GM18517 (cell line): ENCODE measurements around the gene FAT4.
A peak's percentile ranks its signal among the peaks of the same experiment; 100 is the strongest.

ENCODE experiments used
- ATAC-seq: cut with Tn5 transposase; IDR thresholded peaks from one replicate; pipeline ENCODE4 v1.9.1; 2021; ENCODE audit warnings: mild to moderate bottlenecking, moderate library complexity; ENCODE audit not compliant: unreplicated experiment

The FAT4 gene, protein sequence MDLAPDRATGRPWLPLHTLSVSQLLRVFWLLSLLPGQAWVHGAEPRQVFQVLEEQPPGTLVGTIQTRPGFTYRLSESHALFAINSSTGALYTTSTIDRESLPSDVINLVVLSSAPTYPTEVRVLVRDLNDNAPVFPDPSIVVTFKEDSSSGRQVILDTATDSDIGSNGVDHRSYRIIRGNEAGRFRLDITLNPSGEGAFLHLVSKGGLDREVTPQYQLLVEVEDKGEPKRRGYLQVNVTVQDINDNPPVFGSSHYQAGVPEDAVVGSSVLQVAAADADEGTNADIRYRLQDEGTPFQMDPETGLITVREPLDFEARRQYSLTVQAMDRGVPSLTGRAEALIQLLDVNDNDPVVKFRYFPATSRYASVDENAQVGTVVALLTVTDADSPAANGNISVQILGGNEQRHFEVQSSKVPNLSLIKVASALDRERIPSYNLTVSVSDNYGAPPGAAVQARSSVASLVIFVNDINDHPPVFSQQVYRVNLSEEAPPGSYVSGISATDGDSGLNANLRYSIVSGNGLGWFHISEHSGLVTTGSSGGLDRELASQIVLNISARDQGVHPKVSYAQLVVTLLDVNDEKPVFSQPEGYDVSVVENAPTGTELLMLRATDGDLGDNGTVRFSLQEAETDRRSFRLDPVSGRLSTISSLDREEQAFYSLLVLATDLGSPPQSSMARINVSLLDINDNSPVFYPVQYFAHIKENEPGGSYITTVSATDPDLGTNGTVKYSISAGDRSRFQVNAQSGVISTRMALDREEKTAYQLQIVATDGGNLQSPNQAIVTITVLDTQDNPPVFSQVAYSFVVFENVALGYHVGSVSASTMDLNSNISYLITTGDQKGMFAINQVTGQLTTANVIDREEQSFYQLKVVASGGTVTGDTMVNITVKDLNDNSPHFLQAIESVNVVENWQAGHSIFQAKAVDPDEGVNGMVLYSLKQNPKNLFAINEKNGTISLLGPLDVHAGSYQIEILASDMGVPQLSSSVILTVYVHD (N-terminal part only)

DNA sequence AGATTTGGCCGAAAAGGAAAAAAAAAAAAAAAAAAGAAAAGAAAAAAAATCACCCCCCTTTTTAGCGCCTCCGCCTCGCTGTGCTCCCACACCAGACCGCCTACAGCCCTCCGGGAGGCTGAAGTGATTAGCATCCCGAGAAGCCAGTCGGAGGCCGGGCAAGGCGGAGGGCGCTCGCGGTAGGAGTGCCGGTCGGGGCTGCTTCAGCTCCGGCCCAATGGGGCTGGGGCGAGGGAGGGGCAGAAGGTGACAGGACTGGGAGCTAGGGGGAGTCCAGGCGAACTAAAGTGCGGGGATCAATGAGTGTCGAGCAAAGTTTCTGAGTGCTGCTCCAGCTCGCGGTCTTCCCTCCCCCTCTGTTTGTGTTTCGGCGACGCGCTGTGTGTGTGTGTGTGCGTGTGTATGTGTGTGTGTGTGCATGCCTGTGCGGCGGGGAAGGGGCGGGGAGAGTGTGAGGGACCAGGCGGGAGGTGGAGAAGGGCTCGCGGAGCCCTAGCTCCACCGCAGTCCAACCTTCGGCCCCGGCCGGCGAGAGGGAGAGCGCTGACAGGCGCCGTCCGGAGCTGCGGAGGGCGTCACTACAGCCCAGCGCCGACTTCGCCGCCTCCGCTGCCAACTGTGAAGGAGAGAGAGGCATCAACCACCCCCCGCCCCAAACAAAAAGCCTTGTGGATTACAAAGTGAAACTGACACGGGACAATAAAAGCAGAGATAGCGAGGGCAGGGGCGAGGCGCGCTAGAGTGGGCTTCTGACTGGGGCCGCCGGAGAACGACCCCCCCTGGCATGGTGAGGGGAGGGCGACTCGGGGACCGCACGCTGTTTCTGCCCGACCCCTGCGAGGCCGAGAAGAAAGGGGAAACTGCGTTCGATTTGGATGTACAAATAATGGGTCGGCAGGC, at the start of gene FAT4:
FAT4 (plus strand) TSS at position 280 of the 900 bp plus-strand sequence. CDS start 1,457 bp downstream, outside the sequence.
- ATAC-seq, result peak; percentile 73

DNA sequence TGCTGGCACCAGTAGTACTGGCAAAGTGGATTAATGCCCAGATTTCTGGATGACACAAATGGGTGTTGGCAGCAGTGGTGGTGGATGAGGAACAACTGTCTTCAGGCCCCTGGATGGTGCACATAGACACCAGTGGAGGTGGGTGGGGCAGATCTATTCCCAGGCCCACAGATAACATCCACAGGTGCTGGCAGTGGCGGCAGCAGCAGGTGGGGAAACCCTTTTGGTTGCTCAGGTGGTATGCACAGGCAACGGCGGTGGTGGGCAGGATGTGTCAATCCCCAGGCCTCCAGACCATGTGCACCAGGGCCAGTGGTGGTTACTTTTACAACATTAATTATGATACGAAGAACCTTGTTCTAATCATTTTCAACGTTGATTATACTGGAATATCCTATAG, 48.9 kb upstream of the FAT4 start:
- ATAC-seq, result no peak

DNA sequence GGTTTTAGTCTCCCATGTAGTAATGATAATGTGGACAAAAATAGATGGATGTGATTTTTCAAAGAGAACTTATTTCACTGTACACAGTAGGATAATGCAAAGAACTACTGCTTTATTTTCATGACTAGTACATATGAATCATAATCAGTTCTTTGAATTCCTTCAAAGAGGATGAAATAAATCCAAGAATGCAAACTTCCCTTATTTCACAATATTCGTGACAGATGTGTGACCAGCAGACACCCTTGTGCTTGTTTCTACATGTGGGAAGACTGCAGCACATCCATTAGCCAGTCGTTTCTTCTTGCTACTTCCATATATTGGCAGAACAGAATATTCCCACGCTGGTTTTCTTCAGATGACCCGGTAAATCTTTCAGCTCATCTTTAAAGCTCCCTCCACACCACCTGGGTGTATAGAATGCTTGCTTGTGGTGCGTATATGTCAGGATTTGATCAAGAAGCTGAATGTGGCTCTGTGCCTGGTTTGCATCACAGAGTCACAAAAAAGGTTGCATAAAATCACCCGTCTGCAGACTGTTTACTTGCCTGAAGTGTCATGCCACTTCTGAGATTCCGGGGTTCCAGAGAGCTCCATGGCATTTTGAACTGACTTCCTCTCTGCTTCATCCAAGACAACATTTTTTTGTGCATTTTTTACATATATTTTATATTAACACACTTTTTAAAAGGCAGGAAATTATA, 47.7 kb upstream of the FAT4 start:
- ATAC-seq, result no peak

DNA sequence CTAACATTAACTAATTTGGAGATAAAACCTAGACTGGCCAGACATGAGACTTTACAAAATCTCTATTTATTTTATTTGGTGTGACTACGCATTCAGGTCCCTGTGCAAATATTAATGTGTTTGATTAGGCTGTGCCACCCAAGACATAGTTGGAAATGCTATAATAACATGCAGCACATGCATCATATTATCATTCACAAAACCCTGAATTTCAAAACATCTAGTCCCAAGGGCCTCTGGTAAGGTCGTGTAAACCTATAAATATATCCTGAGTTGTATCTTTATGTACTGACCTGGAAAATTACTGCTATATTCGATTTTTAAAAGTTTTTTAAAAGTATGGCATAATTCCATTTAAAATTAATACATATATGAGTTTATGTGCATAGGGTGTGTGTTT, 47.1 kb upstream of the FAT4 start:
- ATAC-seq, result no peak

DNA sequence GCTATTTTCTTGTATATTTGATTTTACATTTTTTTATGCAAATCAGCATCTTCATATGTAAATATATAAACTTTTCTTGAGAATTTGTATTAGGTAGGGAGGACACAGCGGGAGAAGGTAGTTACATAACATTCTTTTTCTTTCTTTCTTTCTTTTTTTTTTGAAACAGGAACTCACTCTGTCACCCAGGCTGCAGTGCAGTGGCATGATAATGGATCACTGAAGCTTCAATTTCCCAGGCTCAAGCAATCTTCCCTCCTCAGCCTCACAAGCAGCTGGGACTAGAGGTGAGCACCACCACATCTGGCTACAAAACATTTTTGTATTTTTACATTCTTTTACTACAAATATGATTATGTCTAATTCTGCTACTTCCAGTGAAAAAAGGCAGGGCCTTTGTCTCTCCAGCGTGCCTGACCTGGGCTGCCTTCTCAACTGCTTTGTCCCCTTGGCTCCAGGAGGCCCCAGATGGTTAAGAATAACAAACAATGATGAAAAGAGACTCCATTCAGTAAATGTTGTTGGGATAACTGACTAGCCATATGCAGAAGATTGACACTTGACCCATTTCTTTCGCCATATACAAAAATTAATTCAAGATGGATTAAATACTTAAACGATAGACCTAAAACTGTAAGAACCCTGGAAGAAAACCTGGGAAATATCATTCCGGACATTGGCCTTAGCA, 46.5 kb upstream of the FAT4 start:
- ATAC-seq, result no peak

DNA sequence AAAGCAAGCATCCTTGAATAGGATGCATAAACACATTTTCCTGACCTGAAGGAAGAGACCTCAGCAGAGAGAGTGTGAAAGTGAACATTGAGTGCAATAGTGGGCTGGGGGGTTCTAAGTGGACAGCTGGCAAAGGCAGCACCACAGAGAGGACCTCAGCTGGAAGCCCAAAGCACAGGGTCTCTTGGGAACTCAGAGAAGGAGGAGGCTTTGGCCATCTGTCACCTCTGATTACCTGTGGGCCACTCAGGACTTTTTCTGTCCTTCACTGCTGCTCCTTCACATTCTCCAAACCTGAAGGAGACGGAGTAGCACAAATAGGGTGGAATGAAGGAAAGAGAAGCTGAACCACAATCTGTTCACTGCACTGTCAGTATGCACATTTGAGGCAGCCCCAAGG, 37.9 kb upstream of the FAT4 start:
- ATAC-seq, result no peak

DNA sequence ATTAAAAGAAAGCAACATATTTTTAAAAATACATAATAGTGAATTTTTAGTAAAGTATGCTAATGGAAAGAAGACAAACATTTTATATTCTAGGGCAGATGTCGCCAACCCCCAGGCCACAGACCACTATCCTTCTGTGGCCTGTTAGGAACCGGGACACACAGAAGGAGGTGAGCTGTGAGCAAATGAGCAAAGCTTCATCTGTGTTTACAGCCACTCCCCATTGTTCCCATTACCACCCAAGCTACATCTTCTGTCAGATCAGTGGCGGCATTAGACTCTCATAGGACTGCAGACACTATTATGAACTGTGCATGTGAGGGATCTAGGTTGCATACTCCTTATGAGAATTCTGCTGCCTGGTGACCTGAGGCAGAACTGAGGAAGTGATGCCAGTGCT, 37.0 kb upstream of the FAT4 start:
- ATAC-seq, result no peak

DNA sequence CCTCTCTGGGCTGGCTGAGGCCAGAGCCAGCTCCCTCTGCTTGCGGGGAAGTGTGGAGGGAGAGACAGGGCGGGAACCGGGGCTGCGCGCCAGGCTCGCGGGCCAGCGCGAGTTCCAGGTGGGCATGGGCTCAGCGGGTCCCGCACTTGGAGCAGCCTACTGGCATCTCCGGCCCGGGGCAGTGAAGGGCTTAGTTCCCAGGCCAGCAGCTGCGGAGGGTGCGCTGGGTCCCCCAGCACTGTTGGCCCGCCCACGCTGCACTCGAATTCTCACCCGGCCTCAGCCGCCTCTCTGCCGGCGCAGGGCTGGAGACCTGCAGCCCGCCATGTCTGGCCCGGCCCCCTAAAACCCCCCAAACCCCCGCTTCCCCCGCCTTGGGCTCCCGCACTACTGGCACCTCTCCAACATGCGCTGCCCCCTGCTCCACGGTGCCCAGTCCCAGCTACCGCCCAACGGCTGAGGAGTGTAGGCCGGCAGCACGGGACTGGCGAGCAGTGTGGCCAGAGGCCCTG, 33.8 kb upstream of the FAT4 start:
- no peak for ATAC-seq

DNA sequence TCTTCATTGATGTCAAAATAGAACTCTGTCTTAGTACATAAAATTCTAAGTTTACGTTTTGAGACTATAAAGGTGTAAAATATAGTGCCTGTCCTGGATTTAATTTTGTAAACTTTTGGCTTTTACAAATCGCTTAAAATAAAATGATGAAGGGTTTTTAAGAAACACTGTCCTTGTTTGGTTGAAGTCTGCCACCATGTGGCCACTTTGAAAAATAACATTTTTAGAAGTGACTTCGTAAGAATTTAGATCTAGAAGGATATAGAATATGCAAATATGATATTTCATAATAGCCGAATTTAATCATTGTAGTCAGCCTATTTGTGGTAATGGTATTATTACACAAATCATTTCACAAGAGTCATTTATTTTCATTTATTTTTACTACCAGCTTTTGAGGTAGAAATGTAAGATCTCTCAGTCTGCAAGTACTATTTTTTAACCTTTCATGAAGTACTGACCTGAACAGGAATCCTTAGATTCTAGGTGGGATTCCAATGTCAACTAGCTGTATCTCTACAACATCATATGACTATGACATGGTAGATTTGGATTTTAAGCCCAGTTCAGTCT, 31.0 kb upstream of the FAT4 start:
- ATAC-seq, result peak; percentile 69

DNA sequence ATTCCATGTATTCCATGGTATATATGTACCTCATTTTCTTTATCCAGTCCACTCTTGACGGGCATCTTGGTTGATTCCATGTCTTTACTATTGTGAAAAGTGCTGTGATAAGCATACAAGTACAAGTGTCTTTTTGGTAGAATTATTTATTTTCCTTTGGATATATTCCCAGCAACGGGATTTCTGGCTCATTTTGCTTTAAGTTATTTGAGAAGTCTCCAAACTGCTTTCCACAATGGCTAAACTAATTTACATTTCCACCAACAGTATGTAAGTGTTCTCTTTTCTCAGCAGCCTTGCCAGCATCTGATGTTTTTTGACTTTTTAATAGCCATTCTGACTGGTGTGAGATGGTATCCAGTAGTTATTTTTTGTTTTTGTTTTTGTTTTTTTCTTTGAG, 17.6 kb upstream of the FAT4 start:
- no peak for ATAC-seq

DNA sequence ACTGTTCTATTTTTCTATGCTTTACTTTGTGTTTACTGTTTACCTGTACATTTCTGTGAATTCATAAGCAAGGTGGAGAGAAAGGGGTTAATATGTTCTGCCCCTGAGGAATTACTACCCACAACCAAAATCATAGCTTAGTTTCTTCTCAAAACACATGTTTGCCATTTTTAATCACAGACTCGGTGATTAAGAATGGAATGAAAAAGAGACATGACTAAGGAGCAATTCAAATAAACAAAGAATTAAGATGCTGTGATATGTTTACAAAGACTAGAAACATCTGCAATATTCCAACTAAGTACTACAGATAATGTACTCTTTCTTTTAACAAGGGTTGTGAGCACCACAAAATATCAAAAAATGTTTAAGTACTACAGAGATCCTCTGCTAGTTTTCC, 11.7 kb upstream of the FAT4 start:
- no peak for ATAC-seq

DNA sequence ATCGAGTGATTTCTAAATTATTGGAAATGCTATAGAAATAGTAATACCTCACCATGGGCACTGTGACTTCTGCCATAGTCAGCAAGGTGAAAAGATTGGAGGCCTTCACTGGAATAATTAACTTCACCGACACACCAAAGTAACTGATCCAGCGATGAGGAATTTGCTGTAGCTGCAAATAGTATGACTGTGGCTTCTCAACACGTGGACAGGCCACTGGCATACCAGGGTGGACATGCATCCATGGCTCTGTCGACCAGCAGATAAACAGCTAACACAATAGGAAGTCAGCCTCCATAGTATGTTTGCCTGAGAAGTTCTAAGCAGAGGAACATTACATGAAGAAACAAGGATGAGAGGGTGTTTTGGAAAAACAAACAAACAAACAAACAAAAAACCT, 10.9 kb upstream of the FAT4 start:
- ATAC-seq, result no peak

DNA sequence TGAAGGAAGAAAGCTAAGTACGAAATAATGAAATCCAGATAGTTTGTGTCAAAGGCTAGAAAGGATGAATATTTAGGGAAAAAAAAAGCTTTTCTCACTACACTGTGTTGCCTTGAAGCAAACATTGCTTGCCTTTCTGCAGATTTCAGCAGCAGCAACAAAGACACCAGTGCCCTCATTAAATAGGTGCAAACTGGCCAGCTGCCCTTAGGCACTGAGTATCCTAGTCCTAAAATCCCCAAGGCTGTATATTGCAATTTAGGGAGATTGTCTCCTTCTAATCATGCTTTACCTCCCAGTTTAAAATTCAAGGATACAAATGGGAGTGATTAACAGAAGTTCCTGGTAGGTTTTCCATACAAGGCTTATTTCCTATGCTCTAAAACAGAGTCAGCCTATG, 8.6 kb upstream of the FAT4 start:
- ATAC-seq, result no peak

DNA sequence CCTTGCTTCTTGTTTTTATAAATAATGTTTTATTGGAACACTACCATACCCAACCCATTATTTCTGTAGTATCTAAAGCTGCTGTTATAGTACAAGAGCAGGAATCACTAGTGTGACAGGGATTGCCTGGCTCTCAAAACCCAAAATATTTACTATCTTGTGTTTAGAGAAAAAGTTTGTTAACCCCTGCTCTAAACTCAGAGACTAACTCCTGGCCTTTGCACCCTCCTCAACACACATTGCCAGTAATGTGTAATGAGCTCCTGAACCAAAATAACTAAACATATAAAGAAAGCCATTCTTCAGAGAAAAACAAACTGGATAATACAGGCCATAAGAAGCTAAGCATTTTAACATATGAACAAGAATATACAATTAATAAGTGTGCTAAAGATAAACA, 8.2 kb upstream of the FAT4 start:
- no peak for ATAC-seq

DNA sequence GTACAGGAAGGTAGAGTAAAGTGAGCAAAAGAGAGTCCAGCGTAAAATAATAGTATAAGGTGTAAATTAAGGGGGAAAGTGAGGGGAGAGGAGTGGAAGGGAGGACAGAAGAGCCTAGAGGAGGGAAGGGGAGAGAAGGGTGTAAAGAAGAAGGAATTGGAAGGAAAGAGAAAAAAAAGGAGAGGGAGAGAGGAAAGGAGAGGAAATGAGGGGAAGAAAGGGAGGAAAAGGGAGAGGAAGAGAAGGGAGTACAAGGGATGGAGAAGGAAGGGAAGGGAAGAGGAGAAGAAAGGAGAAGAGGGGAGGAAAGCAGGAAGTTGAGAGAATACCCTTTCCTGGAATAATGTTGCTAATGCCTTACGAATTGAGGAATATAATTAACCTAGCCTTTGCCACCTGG, 3.3 kb upstream of the FAT4 start:
- no peak for ATAC-seq

DNA sequence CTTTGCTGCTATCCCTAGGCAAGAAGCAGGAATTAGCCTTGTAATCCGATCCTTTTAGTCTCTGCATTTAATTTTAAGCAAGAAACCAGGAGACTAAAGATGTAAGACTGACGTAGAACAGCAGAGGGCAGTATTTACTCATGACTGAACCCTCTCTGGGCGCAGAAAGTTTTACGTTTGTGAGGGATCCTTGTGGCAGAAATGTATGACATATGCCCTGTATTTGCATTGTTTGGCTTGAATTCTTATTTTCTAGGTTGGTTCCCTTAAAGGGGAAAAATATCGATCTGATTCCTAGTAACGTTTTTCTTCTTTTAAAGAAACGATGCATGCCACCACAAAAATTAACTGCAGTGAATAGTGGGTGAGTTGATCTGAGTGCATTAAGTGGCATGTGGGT, 1.3 kb upstream of the FAT4 start:
- peak; percentile 68 for ATAC-seq

DNA sequence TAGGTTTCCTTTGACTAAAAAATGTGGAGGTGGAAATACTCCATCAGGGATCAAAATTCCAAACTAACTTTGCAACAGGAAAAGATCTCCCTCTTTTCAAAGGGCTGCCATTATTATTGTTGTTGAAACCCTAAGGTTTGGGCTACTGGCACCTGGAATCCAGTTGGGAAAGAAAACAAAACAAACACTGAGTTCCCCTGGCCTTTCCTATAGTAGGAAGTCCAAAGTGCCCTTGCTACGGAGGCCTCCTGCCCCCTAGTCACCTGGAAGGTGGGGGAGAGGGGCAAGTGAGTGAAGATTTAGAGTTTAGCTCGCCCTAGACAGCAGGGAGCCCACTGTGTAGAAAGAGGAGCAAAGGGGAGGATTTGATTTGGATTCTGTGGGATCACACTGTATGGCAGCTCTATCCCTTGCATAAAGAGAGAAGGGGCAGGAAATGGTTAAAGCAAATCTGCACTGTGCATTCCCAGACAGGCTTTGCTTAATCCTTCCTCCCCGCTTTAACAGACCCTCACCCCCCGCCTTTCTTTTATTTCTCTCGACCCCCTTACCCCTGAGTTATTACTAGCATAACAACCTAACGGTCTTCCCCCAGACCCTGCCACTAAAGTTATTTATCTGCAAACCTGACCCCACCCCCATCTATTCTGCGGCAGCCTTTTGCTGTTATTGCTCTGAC, 627 bp upstream of the FAT4 start:
- no peak for ATAC-seq

DNA sequence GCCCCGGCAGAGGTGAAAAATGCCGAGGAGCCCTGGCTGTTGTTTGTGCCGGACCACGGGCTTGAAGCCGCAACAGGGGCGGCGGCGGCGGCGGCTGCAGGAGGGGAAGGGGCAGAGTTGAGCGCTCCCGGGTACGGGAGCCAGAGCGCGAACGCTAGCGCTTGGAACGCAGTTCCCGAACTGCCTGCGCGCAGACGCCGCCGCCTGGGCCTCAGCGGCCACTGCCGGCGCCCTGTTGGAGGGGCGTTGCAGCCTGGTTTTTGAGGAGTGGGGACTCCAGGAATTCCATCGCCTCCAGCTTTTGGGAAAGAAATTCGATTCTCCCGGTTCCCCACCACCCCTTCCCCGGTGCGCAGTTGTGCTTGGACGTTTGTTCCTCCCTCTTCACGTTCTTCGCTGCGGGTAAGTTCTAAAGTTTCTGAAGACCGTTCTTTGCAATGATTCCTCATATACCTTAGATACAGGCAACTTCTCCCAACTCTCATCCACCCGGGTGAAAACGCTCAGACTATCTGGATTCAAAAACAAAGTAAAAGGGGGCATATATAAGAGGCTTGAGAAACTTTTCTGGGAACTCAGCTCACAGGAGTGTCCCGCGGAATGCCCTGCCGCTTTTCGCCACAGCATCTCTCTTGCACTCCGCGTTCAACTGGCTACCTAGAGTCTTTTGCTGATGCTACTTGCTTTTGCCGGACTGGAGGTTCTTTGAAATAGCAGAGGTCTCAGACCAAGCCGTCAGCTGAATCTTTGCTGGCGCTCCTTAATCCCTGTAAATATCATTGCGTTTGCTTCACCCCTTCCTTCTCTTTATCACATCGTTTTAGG, 1.0 kb downstream of the FAT4 start:
- ATAC-seq, result no peak
